MM.1S (cell line): ENCODE results near the gene RNF224.

ENCODE experiments used
- DNase-seq: peaks from one replicate; pipeline ENCODE4 v3.0.0-alpha.2; 2015
- H2AFZ ChIP-seq: fragments of 300-600 bp; sonication (generic); 2 replicates; pipeline ENCODE4 v1.6.0; 2016; ENCODE audit warnings: antibody characterized with exemption, low read length
- H3F3A ChIP-seq: fragments of 300-600 bp; sonication (generic); 2 replicates; pipeline ENCODE4 v1.6.1; 2016; ENCODE audit warnings: mild to moderate bottlenecking, antibody characterized with exemption, low read length, moderate library complexity, mixed read lengths; ENCODE audit not compliant: insufficient read depth
- H3K27ac ChIP-seq: fragments of 300-600 bp; sonication (generic); 2 replicates; pipeline ENCODE4 v1.5.1; 2016; ENCODE audit warnings: mild to moderate bottlenecking, low read length
- H3K27me3 ChIP-seq: fragments of 300-600 bp; sonication (generic); replicated peaks from 2 replicates; pipeline ENCODE4 v1.6.0; 2016; ENCODE audit warnings: low read length; ENCODE audit not compliant: insufficient read depth
- H3K36me3 ChIP-seq: fragments of 300-600 bp; sonication (generic); replicated peaks from 2 replicates; pipeline ENCODE4 v1.6.1; 2016; ENCODE audit warnings: mild to moderate bottlenecking, low read length, mixed read lengths; ENCODE audit not compliant: insufficient read depth
- H3K4me1 ChIP-seq: fragments of 300-600 bp; sonication (generic); 2 replicates; pipeline ENCODE4 v1.6.1; 2016; ENCODE audit warnings: low read length, mixed read lengths
- H3K4me2 ChIP-seq: fragments of 300-600 bp; sonication (generic); 2 replicates; pipeline ENCODE4 v1.6.0; 2016; ENCODE audit warnings: low read depth, low read length
- H3K4me3 ChIP-seq: fragments of 300-600 bp; sonication (generic); 2 replicates; pipeline ENCODE4 v1.5.1; 2016; ENCODE audit warnings: low read length, mixed read lengths
- H3K79me2 ChIP-seq: fragments of 300-600 bp; sonication (generic); 2 replicates; pipeline ENCODE4 v1.6.1; 2016; ENCODE audit warnings: mixed run types, low read length, mixed read lengths
- H3K9ac ChIP-seq: fragments of 300-600 bp; sonication (generic); 2 replicates; pipeline ENCODE4 v1.6.1; 2016; ENCODE audit warnings: low read length, mixed read lengths
- H3K9me2 ChIP-seq: fragments of 300-600 bp; sonication (generic); replicated peaks from 2 replicates; pipeline ENCODE4 v1.6.1; 2016; ENCODE audit warnings: mild to moderate bottlenecking, low read length, mixed read lengths; ENCODE audit not compliant: insufficient read depth
- H3K9me3 ChIP-seq: fragments of 300-600 bp; sonication (generic); replicated peaks from 2 replicates; pipeline ENCODE4 v1.6.1; 2016; ENCODE audit warnings: mild to moderate bottlenecking, low read length, mixed read lengths; ENCODE audit not compliant: insufficient read depth
- H4K20me1 ChIP-seq: fragments of 300-600 bp; sonication (generic); 2 replicates; pipeline ENCODE4 v1.6.1; 2016; ENCODE audit warnings: mild to moderate bottlenecking, low read length, moderate library complexity, mixed read lengths; ENCODE audit not compliant: insufficient read depth
- EZH2 ChIP-seq: fragments of 300-600 bp; sonication (generic); optimal IDR thresholded peaks from 2 replicates; pipeline ENCODE3; 2017; ENCODE audit warnings: low read depth, mild to moderate bottlenecking, antibody characterized with exemption, low read length, mixed read lengths
- EZH2phosphoT487 ChIP-seq: fragments of 300-600 bp; sonication (generic); IDR thresholded peaks from 2 replicates; pipeline ENCODE4 v1.6.1; 2018; ENCODE audit warnings: antibody characterized with exemption, low read length
- TF ChIP-seq, protein P1 (sequence below): fragments of 300-600 bp; sonication (generic); IDR thresholded peaks from 2 replicates; pipeline ENCODE4 v1.5.1; 2016; ENCODE audit warnings: antibody characterized with exemption, low read length, mixed read lengths

Gene RNF224

DNA sequence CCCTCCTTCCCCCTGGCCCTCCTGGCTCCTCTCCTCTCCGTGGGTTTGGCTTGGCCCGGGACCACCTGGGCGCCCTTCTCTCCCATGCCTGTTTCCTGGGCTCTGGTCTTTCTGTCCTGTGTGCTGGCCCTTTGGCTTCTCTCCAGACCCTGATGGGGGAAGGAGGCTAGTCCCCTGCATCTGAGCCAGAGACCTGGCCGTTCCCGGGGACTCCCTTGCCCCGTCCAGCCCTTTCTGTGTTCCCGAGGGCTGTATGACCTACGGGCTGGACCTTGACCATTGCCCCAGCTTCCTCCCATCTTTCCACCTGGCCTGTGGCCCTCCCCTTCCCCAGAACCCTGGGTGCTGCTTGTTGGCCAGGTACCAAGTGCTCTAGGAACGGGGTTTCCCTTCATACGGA is 36.2 kb downstream of the RNF224 start:
- Histone ChIP-seq H2AFZ (no peak overlapping the region), H3K4me2 (no peak overlapping the region), H3K27ac (no peak overlapping the region), H3K9me2 (no peaks in the 10 kb centered on the region), H3K4me3 (no peak overlapping the region), H3K9ac (no peak overlapping the region), H3K27me3 (no peaks in the 10 kb centered on the region), H4K20me1 (no peaks in the 10 kb centered on the region), H3K79me2 (peaks cover 4% of the 10 kb centered on the region; the same call in 1 of the 2 replicates), H3K4me1 (peaks cover 6% of the 10 kb centered on the region), H3F3A (peaks cover under 1% of the 10 kb centered on the region; the same call in 1 of the 2 replicates), H3K9me3 (no peaks in the 10 kb centered on the region), H3K36me3 (peaks cover 4% of the 10 kb centered on the region; the same call in 1 of the 2 replicates)
- TF ChIP-seq EZH2phosphoT487 (no peak), EZH2 (no peak)
- TF ChIP-seq, protein P1, sequence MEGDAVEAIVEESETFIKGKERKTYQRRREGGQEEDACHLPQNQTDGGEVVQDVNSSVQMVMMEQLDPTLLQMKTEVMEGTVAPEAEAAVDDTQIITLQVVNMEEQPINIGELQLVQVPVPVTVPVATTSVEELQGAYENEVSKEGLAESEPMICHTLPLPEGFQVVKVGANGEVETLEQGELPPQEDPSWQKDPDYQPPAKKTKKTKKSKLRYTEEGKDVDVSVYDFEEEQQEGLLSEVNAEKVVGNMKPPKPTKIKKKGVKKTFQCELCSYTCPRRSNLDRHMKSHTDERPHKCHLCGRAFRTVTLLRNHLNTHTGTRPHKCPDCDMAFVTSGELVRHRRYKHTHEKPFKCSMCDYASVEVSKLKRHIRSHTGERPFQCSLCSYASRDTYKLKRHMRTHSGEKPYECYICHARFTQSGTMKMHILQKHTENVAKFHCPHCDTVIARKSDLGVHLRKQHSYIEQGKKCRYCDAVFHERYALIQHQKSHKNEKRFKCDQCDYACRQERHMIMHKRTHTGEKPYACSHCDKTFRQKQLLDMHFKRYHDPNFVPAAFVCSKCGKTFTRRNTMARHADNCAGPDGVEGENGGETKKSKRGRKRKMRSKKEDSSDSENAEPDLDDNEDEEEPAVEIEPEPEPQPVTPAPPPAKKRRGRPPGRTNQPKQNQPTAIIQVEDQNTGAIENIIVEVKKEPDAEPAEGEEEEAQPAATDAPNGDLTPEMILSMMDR, result no peak
- no peak for DNase-seq

DNA sequence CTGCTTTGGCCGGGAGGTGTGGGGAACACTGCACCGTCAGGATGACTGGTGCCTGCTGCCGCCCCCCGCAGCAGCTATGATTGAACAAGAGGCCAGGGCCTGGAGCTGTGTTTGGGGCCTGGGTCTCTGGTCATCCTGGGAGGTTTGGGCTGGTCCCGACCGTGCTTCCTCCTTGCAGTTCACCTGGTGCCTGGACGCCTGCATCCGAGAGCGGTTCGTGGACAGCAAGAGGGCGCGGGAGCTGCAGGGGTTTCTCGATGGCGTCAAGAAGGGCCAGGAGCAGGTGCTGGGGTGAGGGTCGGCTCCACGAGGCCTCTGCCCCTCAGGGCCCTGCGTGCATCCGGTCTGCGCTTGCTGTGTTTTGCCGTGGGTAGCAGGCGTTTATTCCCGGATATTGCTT is 36.8 kb downstream of the RNF224 start:
- Histone ChIP-seq H2AFZ (no peak overlapping the region), H3F3A (peaks cover 3% of the 10 kb centered on the region; the same call in 1 of the 2 replicates), H3K4me1 (peaks cover 12% of the 10 kb centered on the region), H3K27ac (no peak overlapping the region), H3K9me3 (no peaks in the 10 kb centered on the region), H3K27me3 (no peaks in the 10 kb centered on the region), H3K79me2 (peaks cover 8% of the 10 kb centered on the region; the same call in 1 of the 2 replicates), H4K20me1 (no peaks in the 10 kb centered on the region), H3K9me2 (no peaks in the 10 kb centered on the region), H3K4me3 (no peak overlapping the region), H3K36me3 (peaks cover 2% of the 10 kb centered on the region; the same call in 1 of the 2 replicates), H3K9ac (no peak overlapping the region), H3K4me2 (no peak overlapping the region)
- DNase-seq, result no peak
- no peak for TF ChIP-seq EZH2
- no peak for TF ChIP-seq EZH2phosphoT487
- TF ChIP-seq, protein P1, result no peak

DNA sequence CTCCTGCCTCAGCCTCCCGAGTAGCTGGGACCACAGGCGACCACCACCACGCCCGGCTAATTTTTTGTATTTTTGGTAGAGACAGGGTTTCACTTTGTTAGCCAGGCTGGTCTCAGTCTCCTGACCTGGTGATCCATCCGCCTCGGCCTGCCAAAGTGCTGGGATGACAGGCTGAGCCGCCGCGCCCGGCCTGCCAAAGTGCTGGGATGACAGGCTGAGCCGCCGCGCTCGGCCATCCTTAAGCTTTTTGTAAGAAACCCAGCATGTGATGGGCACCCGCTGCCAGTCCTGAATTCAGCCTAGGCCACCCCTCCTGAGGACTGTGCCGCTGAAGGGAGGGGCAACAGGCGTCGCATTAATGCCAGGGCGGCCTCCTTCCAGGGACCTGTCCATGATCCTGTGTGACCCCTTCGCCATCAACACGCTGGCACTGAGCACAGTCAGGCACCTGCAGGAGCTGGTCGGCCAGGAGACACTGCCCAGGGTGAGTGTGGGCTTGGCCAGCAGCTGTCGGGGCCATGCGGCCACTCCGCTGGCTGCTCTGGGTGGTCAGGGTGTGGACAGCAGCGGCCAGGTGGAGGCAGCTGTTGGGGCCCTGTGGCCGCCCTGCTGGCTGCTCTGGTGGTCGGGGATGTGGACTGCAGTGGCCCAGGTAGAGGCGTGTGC is 38.3 kb downstream of the RNF224 start:
- Histone ChIP-seq H3K4me2 (no peak overlapping the region), H3K9me3 (no peaks in the 10 kb centered on the region), H3K79me2 (peaks cover 8% of the 10 kb centered on the region; the same call in 1 of the 2 replicates), H3K27ac (no peak overlapping the region), H4K20me1 (no peaks in the 10 kb centered on the region), H3K27me3 (no peaks in the 10 kb centered on the region), H3F3A (peaks cover 8% of the 10 kb centered on the region; the same call in 1 of the 2 replicates), H2AFZ (no peak overlapping the region), H3K4me3 (no peak overlapping the region), H3K4me1 (peaks cover 20% of the 10 kb centered on the region), H3K9me2 (no peaks in the 10 kb centered on the region), H3K36me3 (no peaks in the 10 kb centered on the region), H3K9ac (no peak overlapping the region)
- TF ChIP-seq, protein P1, result no peak
- TF ChIP-seq EZH2phosphoT487 (no peak), EZH2 (no peak)
- no peak for DNase-seq
